CD4-positive, alpha-beta T cell treated with Interleukin-4 for 1 hour (primary cell): ENCODE data around the gene ADAMTS16.

Experiments used
- DNase-seq, 2 donors: peaks; one replicate each; pipeline ENCODE4 v3.0.0-alpha.2; 2020 to 2022

ADAMTS16 gene

GRCh38 chr5:5352675-5353074, 212.5 kb downstream of the ADAMTS16 start:
- DNase-seq = no peak

DNA sequence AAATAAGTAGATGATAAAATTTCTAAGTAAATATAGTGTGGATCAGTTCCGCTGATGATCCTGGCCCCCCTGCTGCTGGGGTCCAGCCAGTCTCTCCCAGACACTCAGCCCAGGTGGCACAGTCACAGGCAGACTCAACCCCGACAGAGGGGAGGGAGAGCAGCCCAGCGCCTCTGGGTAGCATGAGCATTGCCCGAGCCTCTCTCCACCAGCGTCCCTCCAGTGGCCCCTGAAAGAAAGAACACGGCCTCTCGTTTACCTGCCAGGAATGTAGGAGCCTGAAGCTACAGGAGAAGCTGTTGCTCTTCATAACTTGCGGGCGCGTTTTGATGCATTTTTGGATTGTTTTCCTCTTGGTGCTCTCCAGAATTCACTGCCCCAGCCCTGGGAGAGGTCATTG, 213.6 kb downstream of the ADAMTS16 start:
- DNase-seq = no peak

GRCh38 chr5:5356765-5357164, 216.6 kb downstream of the ADAMTS16 start:
- no peak for DNase-seq

GRCh38 chr5:5359618-5360017, 219.5 kb downstream of the ADAMTS16 start:
- no peak for DNase-seq

DNA sequence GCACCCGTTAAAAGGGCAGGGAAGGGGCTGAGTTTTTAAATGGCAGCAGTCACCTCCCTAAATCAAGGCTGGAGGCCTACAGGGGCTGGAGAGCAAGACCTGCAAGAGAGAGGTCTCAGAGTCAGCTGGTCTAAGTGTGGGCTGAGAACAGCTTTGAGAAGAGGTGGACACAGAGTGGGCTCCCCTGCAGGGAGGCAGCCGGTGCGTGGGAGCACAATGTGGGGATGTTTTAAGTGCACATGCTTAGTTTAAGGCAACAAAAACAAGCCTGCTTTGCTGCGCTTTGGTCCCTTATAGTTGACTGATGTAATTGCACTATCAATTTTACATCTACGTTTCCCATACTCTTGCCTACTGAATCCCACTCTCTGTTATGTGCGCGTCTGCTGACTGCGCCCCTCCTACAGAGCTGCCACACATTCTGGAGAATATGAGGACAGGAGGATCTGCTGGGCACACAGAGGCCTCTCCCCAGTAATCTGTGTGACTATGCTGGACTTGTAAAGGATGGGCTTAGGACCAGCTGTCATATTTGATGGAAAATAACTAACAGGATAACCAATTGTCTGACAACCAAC, 220.3 kb downstream of the ADAMTS16 start:
- no peak for DNase-seq

DNA sequence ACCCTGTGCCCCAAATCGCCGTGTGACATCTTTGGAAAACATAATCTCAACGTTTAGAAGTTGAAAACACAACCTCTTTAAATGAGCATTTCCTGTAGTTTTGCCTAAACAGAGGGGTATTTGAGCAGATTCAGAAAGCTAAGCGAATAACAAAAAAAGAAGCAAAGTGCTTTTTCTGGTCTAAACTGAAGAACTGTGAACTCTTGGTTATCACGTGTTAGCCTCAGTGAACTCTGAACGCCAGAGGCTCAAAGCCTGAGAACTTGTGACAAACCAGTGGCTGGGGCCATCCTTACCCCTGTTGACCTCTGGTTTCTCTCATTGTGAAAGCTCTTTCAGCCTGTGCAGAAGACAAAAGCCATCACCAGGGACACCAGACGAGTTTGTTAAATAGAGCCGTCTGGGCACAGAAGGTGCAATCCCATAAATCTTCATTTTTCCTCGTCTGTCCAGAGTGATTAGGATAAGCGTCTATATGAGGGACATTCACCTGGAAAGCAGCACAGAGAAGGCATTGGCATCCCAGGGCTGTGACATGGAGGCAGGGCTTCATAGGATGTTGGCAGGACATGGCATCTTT, 220.9 kb downstream of the ADAMTS16 start:
- no peak for DNase-seq

DNA sequence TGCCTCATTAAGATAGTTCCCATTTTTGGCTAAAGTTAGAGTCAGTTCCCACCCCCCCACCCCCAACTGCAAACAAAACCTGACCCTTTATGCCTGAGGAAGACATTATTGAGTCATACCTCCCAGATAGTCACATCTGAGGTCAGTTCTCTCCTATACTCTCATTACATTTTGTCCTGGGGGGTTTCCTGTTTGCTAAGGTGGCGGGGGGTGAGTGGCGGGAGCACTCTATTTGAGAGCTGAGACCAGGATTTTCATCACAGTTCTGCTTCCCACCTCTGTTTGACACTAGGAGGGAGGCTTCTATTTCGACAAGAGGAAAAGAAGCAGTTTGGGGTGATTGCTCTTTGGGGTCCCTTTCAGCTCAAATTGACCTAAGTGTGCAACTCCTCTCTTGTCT, 222.9 kb downstream of the ADAMTS16 start:
- DNase-seq = no peak

DNA sequence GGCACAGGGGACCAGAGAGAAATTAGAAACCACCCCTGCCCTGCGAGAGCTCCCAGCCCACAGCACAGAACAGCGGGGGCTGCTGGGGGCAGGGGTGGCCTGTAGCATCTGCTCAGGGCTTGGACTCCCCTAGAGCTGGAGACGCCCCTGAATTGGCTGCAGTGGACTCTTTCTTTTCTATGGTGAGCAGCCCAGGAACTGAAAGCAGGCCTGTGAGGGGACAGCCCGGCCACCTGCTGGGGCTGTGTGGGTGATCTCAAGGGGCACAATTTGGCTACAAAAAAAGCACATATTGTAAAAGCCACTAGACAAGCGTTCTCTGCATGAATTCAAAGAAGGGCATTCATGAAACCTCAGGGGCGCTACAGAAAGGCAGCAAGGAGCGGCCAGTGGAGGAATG, 224.8 kb downstream of the ADAMTS16 start:
- no peak for DNase-seq

GRCh38 chr5:5367739-5368138, 227.6 kb downstream of the ADAMTS16 start:
- DNase-seq = no peak

- no peak for DNase-seq
Observed at GRCh38 chr5:5369051-5369605, 229.0 kb downstream of the ADAMTS16 start.
